ENCODE results near the gene CHMP4B. TPM values are rescaled to one million over a fixed set of nuclear protein-coding genes. Genes with fewer than 3 reads are reported as not detected.

Gene CHMP4B
- total RNA-seq, 3 donors from 2014 or later, result 167 to 230 (median 184) TPM

GRCh38 chr20:33859751-33860150 lies 48.6 kb downstream of the CHMP4B start:
- Histone ChIP-seq H3K4me3 (no peak overlapping the region), H3K9me3 (no peaks in the 10 kb centered on the region), H3K4me1 (ENCODE audit: low read depth) (peaks cover 6% of the 10 kb centered on the region), H3K36me3 (ENCODE audit: low read depth) (peaks cover 4% of the 10 kb centered on the region)
- intact Hi-C loops (cut with DNase I, micrococcal nuclease), result loop anchor here (5.0 to 10.0 kb wide), 2 partner anchors 215 to 268 kb away; no protein-coding TSS in a partner anchor
- ATAC-seq (no peak), DNase-seq (no peak)
- no peak for TF ChIP-seq CTCF (IDR thresholded peaks at IDR 0.05)

- ATAC-seq (no peak), DNase-seq (no peak)
- H3K4me3 ChIP-seq, result no peak overlapping the region
- TF ChIP-seq CTCF (IDR thresholded peaks at IDR 0.05), result no peak
- H3K9me3 ChIP-seq, result no peaks in the 10 kb centered on the region
- H3K4me1 ChIP-seq (ENCODE audit: low read depth), result peaks cover 6% of the 10 kb centered on the region
- intact Hi-C loops (cut with DNase I, micrococcal nuclease), result loop anchor here (5.0 to 10.0 kb wide), 2 partner anchors 213 to 266 kb away; no protein-coding TSS in a partner anchor
- no peaks in the 10 kb centered on the region for H3K36me3 ChIP-seq (ENCODE audit: low read depth)
Measured at GRCh38 chr20:33861458-33861857, 50.3 kb downstream of the CHMP4B start.

GRCh38 chr20:33862709-33863403 lies 51.7 kb downstream of the CHMP4B start:
- no peak overlapping the region for H3K4me3 ChIP-seq
- peak; percentile 62 for ATAC-seq
- peak; percentile 59 for TF ChIP-seq CTCF (IDR thresholded peaks at IDR 0.05)

GRCh38 chr20:33863440-33864323 lies 52.5 kb downstream of the CHMP4B start:
- no peak for DNase-seq
- ATAC-seq, result no peak
- intact Hi-C loops (cut with DNase I, micrococcal nuclease), result loop anchor here (5.0 to 10.0 kb wide), 2 partner anchors 211 to 264 kb away; no protein-coding TSS in a partner anchor

More at GRCh38 chr20:33862709-33863403, 51.7 kb downstream of the CHMP4B start:
- Histone ChIP-seq H3K36me3 (ENCODE audit: low read depth) (no peaks in the 10 kb centered on the region), H3K4me1 (ENCODE audit: low read depth) (peaks cover 6% of the 10 kb centered on the region), H3K9me3 (no peaks in the 10 kb centered on the region)
- DNase-seq, result peak in 2 of 3 donors; percentile 62 to 71
- intact Hi-C loops (cut with DNase I, micrococcal nuclease), result loop anchor here (5.0 to 10.0 kb wide), 2 partner anchors 212 to 264 kb away; no protein-coding TSS in a partner anchor

More at GRCh38 chr20:33863440-33864323, 52.5 kb downstream of the CHMP4B start:
- TF ChIP-seq CTCF (IDR thresholded peaks at IDR 0.05), result no peak
- no peak overlapping the region for H3K4me3 ChIP-seq
- no peaks in the 10 kb centered on the region for H3K36me3 ChIP-seq (ENCODE audit: low read depth)
- H3K9me3 ChIP-seq, result no peaks in the 10 kb centered on the region
- peaks cover 6% of the 10 kb centered on the region for H3K4me1 ChIP-seq (ENCODE audit: low read depth)
